SK-N-SH treated with all-trans-retinoic acid at 6 μM for 48 hours (cell line): Measurements from ENCODE around the gene AADACL2.

Source experiments
- ARNTL ChIP-seq: fragments of 450-650 bp; formaldehyde crosslinking; IDR thresholded peaks from 2 replicates; pipeline ENCODE4 v1.5.0; 2020; ENCODE audit warnings: low read depth, mild to moderate bottlenecking, moderate library complexity, borderline replicate concordance
- BACH2 ChIP-seq: fragments of 250-450 bp; sonication (Bioruptor Pico); IDR thresholded peaks from 2 replicates; pipeline ENCODE4 v1.9.0; 2021; ENCODE audit warnings: mild to moderate bottlenecking, borderline replicate concordance
- OSR1 ChIP-seq: fragments of 250-450 bp; sonication (Bioruptor Pico); IDR thresholded peaks from 2 replicates; pipeline ENCODE4 v1.8.0; 2022; ENCODE audit warnings: moderate library complexity, mild to moderate bottlenecking, inconsistent platforms
- PATZ1 ChIP-seq: fragments of 250-450 bp; sonication (Bioruptor Pico); IDR thresholded peaks from 2 replicates; pipeline ENCODE4 v1.8.0; 2020; ENCODE audit warnings: mild to moderate bottlenecking, moderate library complexity, borderline replicate concordance
- PPARA ChIP-seq: fragments of 250-450 bp; sonication (Bioruptor Pico); IDR thresholded peaks from 2 replicates; pipeline ENCODE4 v1.5.0; 2020; ENCODE audit warnings: mild to moderate bottlenecking, borderline replicate concordance
- ZFP3 ChIP-seq: fragments of 250-450 bp; sonication (Bioruptor Pico); IDR thresholded peaks from 2 replicates; pipeline ENCODE4 v1.5.0; 2020; ENCODE audit warnings: mild to moderate bottlenecking, moderate library complexity

- no peak for TF ChIP-seq OSR1 (CRISPR knock-in tag)
- TF ChIP-seq PATZ1 (CRISPR knock-in tag): no peak
- no peak for TF ChIP-seq ARNTL (CRISPR knock-in tag)
- no peak for TF ChIP-seq PPARA
- no peak for TF ChIP-seq BACH2
- no peak for TF ChIP-seq ZFP3 (CRISPR knock-in tag)
Observed at GRCh38 chr3:151750678-151751077, 17.0 kb downstream of the AADACL2 start.
